ENCODE results near the gene BBLN. TPM values are rescaled to one million over a fixed set of nuclear protein-coding genes. Genes with fewer than 3 reads are reported as not detected.

Gene BBLN
- total and polyA plus RNA-seq, 2 donors (not counting 1 experiment from before 2014, with no cell fraction given) = 44.3 to 148 TPM

DNA sequence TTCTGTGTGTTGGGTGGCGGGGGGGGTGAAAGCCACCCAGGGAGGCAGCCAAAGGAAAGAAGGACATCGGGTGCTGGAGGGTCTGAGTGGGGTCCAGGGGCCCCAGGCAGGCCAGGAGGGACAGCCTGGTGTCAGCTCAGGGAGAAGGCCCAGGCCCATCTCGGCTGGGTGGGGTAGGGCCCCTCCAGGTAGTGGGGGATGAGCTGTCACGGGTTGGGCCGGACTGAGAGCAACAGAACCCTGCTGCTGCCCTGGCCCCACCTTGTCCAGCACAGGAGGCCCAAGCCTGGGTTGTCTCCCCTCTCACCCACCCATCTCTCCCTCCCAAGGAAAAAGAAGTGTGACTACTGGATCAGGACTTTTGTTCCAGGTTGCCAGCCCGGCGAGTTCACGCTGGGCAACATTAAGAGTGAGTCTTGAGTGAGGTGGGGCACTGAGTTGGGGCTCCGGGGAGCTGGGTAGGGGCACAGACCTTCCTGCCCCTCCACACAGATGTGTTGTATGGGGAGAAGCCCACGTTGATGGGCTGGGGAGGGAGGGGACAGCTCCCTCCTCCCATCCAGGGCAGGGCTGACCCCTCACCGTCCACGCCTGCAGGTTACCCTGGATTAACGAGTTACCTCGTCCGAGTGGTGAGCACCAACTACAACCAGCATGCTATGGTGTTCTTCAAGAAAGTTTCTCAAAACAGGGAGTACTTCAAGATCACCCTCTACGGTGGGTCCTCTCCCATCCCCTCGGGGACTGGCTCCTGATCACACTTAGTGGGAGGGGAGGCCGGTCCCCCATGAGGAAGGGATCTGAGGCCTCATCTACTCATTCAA lies 8.5 kb upstream of the BBLN start:
- DNase-seq = no peak
- Mint-ChIP-seq H3K4me3 (no peak overlapping the region), H3K27ac (peak overlapping the region; percentile 37), H3K27me3 (peaks cover 7% of the 10 kb centered on the region), H3K4me1 (no peaks in the 10 kb centered on the region), H3K9me3 (ENCODE audit: insufficient read depth) (no peaks in the 10 kb centered on the region)
- H3K4me3 ChIP-seq (ENCODE audit: control extremely low read depth in 1 of 5, extremely low read depth in 1 of 5, insufficient read depth in 1 of 5, low read depth in 2 of 5, low read length in 4 of 5) = no peak overlapping the region
- no peak overlapping the region for H3K27ac ChIP-seq (ENCODE audit: low read length in 2 of 2)
- ChIA-PET POLR2A (no interaction called here), CTCF (interaction anchor here (1.6 kb wide), 1 partner anchor 34 kb away, joined by 4 read pairs; no protein-coding TSS in a partner anchor)
- no peak overlapping the region for H3K4me2 ChIP-seq (replicated peaks; ENCODE audit: low read depth, low read length, poor library complexity, severe bottlenecking)
- H3K9me3 ChIP-seq (ENCODE audit: control extremely low read depth in 1 of 3, control insufficient read depth in 2 of 3, insufficient read depth in 1 of 3, low read length in 2 of 3) = no peaks in the 10 kb centered on the region
- TF ChIP-seq EZH2 (IDR thresholded peaks at IDR 0.05; ENCODE audit: borderline replicate concordance, insufficient read depth, low read depth, low read length, poor library complexity, severe bottlenecking) (no peak), CTCF (IDR thresholded peaks at IDR 0.05) (no peak)
- WGBS (ENCODE audit: insufficient coverage) = 94% methylated on average over 7 of the region's 18 CpGs
- H4K20me1 ChIP-seq (ENCODE audit: control insufficient read depth, insufficient read depth, low read length, poor library complexity, severe bottlenecking) = no peaks in the 10 kb centered on the region
- H2AFZ ChIP-seq (ENCODE audit: insufficient read depth, low read depth, low read length, poor library complexity, severe bottlenecking) = no peak overlapping the region
- H3K9ac ChIP-seq (ENCODE audit: low read length) = no peak overlapping the region
- no peaks in the 10 kb centered on the region for H3K79me2 ChIP-seq (ENCODE audit: control insufficient read depth, insufficient read depth, low read length)
- no peaks in the 10 kb centered on the region for H3K27me3 ChIP-seq (replicated peaks in 1 of 4; ENCODE audit: control extremely low read depth in 1 of 4, control insufficient read depth in 3 of 4, insufficient read depth in 4 of 4, low read length in 3 of 4)
- no peaks in the 10 kb centered on the region for H3K36me3 ChIP-seq (replicated peaks in 1 of 2; ENCODE audit: control extremely low read depth in 1 of 2, control insufficient read depth in 1 of 2, extremely low read depth in 1 of 2, insufficient read depth in 2 of 2, low read length in 1 of 2)
- no peaks in the 10 kb centered on the region for H3K4me1 ChIP-seq (ENCODE audit: control insufficient read depth in 2 of 2, insufficient read depth in 2 of 2, low read length in 2 of 2)
- intact Hi-C loops (cut with micrococcal nuclease) = no loop called here
- ATAC-seq (ENCODE audit: low read depth) = no peak

Data from B cell (primary cell).